ENCODE data around the gene IL31RA.

IL31RA gene

DNA sequence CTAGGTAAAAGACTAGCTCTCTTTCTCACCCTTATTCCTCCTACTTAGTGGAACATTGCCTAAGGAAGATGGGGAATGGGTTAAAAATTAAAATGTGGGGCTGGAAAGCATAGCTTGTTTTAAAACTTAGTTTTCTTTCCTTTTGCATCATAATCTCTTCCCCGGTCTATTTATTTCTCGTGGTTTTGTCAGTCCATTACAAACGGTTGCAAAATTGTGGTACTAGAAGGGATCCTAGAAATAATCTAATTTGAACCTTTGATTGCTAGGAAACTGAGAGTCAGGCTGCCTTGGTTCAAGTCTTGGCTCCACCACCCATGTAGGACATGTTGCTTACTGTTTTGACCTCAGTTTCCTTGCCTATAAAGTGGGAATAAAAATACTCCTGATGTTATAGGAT lies 1.3 kb downstream of the IL31RA start:
- H3K4me1 ChIP-seq (ENCODE audit: insufficient read depth, low read length) = no peaks in the 10 kb centered on the region
- no peaks in the 10 kb centered on the region for H3K36me3 ChIP-seq (ENCODE audit: insufficient read depth, low read length)
- no peaks in the 10 kb centered on the region for H3K9me3 ChIP-seq (ENCODE audit: control insufficient read depth, insufficient read depth, low read length)
- H3K9ac ChIP-seq (ENCODE audit: low read depth, low read length) = no peak overlapping the region

GRCh38 chr5:55853041-55853670 lies 2.0 kb downstream of the IL31RA start:
- H3K36me3 ChIP-seq (ENCODE audit: insufficient read depth, low read length) = no peaks in the 10 kb centered on the region
- H3K9ac ChIP-seq (ENCODE audit: low read depth, low read length) = no peak overlapping the region
- no peaks in the 10 kb centered on the region for H3K9me3 ChIP-seq (ENCODE audit: control insufficient read depth, insufficient read depth, low read length)
- no peaks in the 10 kb centered on the region for H3K4me1 ChIP-seq (ENCODE audit: insufficient read depth, low read length)

GRCh38 chr5:55853818-55854217 lies 2.7 kb downstream of the IL31RA start:
- H3K36me3 ChIP-seq (ENCODE audit: insufficient read depth, low read length) = no peaks in the 10 kb centered on the region
- no peak overlapping the region for H3K9ac ChIP-seq (ENCODE audit: low read depth, low read length)
- no peaks in the 10 kb centered on the region for H3K9me3 ChIP-seq (ENCODE audit: control insufficient read depth, insufficient read depth, low read length)
- H3K4me1 ChIP-seq (ENCODE audit: insufficient read depth, low read length) = no peaks in the 10 kb centered on the region

DNA sequence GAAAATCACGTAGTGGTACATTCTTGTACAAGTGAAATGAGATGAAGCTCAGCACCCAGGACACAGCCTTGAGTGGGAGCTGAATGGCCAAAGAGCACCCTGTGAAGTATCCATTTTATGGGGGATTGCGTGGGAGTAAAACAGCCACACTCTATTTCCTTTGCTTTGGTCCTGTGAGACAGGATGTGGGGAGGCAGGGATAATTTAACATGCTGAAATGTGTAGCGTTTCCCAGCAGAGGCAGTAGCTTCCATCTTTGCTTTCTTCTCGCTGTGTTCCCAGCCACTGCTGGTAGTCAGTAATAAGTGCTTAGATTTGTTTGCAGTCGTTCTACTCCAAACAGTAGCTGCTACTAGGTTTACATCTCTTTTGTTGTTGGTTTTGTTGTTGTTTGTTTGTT lies 4.4 kb downstream of the IL31RA start:
- Histone ChIP-seq H3K9me3 (ENCODE audit: control insufficient read depth, insufficient read depth, low read length) (no peaks in the 10 kb centered on the region), H3K9ac (ENCODE audit: low read depth, low read length) (no peak overlapping the region), H3K36me3 (ENCODE audit: insufficient read depth, low read length) (no peaks in the 10 kb centered on the region), H3K4me1 (ENCODE audit: insufficient read depth, low read length) (no peaks in the 10 kb centered on the region)

DNA sequence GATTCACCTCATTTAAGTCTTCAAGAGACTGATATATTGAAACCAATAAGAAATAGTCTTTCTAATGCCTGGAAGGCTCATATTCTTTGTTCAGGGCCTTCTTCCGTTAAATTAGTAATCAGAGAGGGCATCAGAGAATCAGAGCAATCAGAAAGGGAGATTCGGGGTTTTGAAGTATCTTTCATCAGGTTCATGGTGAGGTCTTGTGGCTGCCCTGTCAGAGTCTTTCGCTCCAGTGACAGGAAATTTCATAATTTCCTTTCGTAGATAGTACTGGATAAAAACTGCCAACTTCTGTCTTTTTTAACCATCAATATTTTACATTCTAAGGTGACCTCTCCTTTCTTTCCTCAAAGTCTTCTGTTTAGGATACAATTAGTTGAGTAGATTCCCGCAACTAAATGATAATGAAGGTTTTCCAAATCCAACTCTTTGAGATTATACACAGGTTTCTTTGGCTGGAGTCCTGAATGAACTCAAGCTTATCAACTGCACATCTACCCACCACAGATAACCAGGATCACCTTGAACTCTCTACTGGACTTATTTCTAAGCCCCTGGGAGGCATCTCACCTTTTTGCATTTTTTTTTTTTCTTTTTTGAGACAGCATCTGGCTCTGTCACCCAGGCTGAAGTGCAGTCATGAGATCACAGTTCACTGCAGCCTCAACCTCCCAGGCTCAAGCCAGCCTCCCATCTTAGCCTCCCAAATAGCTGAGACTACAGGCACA lies 5.5 kb downstream of the IL31RA start:
- Histone ChIP-seq H3K36me3 (ENCODE audit: insufficient read depth, low read length) (no peaks in the 10 kb centered on the region), H3K9me3 (ENCODE audit: control insufficient read depth, insufficient read depth, low read length) (no peaks in the 10 kb centered on the region), H3K9ac (ENCODE audit: low read depth, low read length) (no peak overlapping the region), H3K4me1 (ENCODE audit: insufficient read depth, low read length) (no peaks in the 10 kb centered on the region)

DNA sequence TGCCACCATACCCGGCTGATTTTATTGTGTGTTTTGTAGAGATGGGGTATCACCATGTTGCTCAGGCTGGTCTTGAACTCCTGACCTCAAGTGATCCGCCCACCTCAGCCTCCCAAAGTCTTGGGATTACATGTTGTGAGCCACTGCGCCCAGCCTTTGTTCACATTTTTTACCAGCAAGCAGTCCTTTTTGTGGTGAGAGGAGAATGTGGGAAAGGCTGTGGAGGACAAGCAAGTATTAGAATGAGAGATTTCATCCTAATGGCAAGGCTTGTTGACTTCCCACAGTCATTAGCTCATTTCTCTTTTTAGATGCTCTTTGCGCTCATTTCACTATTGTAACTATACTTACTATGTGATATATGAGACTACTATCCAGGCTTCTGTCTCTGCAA lies 6.1 kb downstream of the IL31RA start:
- no peaks in the 10 kb centered on the region for H3K36me3 ChIP-seq (ENCODE audit: insufficient read depth, low read length)
- H3K9ac ChIP-seq (ENCODE audit: low read depth, low read length) = no peak overlapping the region
- H3K4me1 ChIP-seq (ENCODE audit: insufficient read depth, low read length) = no peaks in the 10 kb centered on the region
- H3K9me3 ChIP-seq (ENCODE audit: control insufficient read depth, insufficient read depth, low read length) = no peaks in the 10 kb centered on the region

DNA sequence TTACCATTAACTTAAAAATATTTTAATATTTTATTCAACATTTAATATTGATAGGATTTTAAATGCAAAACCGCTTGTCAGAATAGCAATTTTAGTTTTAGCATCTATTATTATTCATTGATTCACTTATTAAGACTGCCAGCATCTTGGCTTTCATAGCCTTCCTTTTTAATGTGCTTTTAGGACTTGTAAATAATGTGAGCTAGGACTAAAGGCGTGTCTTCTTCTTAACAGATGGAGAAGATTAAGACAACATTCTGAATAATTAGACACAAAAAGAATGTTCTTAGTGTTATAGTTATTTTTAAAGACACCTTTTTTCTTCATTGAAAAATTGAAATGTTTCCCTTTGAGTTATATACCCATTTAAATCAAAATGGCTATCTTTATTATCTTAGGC lies 6.9 kb downstream of the IL31RA start:
- no peaks in the 10 kb centered on the region for H3K36me3 ChIP-seq (ENCODE audit: insufficient read depth, low read length)
- H3K9me3 ChIP-seq (ENCODE audit: control insufficient read depth, insufficient read depth, low read length) = no peaks in the 10 kb centered on the region
- no peaks in the 10 kb centered on the region for H3K4me1 ChIP-seq (ENCODE audit: insufficient read depth, low read length)
- H3K9ac ChIP-seq (ENCODE audit: low read depth, low read length) = no peak overlapping the region

DNA sequence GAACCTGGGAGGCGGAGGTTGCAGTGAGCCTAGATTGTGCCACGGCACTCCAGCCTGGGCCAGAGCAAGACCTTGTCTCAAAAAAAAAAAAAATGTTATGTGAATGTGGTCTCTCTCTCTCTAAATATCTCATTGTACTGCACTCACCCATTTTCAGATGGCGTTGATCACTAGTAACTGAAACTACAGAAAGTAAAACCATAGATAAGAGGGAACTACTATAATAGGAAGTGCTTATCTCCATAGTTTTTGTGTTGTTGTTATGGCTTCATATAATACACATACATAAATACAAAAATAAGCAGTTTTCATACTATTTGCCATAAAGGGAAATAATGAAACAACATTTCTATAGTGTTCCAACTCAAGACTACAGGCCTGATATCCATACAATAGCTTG lies 9.1 kb downstream of the IL31RA start:
- Histone ChIP-seq H3K4me1 (ENCODE audit: insufficient read depth, low read length) (no peaks in the 10 kb centered on the region), H3K36me3 (ENCODE audit: insufficient read depth, low read length) (no peaks in the 10 kb centered on the region), H3K9me3 (ENCODE audit: control insufficient read depth, insufficient read depth, low read length) (no peaks in the 10 kb centered on the region), H3K9ac (ENCODE audit: low read depth, low read length) (no peak overlapping the region)

DNA sequence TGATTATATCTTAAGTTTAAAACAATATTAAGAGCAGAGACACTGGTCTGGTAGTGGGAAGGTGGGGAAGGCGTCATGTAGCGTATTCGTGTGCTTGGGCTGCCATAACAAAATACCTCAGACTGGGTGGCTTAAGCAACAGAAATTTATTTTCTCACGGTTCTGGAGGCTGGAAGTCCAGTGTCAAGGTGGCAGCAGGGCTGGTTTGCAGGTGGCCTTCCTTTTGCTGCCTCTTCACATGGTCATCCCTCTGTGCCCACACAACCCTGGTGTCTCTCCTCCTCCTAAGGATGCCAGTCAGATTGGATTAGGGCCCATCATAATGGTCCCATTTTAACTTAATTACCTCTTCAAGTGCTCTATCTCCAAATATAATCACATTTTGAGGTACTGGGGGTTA lies 9.6 kb downstream of the IL31RA start:
- Histone ChIP-seq H3K9ac (ENCODE audit: low read depth, low read length) (no peak overlapping the region), H3K36me3 (ENCODE audit: insufficient read depth, low read length) (no peaks in the 10 kb centered on the region)

DNA sequence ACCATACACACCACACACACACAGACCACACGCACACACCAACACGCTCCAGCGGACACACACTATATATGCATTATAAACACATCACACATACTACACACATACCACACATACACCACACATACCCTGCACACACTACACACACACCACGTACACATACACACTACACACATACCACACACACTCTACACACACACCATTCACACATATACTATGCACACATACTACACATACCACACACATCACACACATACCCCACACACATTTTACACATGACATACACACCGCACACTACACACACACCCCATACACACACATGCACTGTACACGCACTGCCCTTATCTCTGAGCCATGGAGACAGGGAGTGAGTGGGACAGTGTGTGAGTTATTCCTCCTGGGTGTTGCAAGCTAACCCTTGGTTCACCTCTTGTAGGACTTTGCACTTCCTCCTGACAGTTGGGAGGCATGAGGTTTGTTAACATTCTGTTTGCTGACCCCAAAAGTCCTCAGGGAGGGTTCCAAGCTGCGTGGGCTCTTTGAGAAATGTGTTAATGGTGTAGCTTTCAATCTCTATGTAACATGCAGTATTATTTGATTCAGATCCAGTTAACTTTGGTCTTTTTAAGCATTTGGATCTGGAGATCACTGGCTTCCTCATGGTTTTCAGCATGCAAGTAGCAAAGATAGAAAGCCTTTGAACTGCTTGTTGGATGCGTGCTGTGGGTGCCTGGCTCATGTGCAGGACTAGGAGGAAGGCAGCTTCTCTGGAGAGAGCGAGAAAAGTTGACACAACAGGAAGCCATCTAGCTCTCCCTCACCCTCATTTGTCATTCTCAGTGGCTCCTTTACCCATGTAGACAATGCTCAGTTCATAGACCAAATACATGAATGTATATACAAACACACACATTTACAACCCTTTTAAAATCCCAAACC lies 13.7 kb downstream of the IL31RA start:
- no peaks in the 10 kb centered on the region for H3K9me3 ChIP-seq (ENCODE audit: control insufficient read depth, insufficient read depth, low read length)
- no peak overlapping the region for H3K9ac ChIP-seq (ENCODE audit: low read depth, low read length)
- no peaks in the 10 kb centered on the region for H3K4me1 ChIP-seq (ENCODE audit: insufficient read depth, low read length)
- H3K36me3 ChIP-seq (ENCODE audit: insufficient read depth, low read length) = no peaks in the 10 kb centered on the region

More for the DNA sequence above, 9.6 kb downstream of the IL31RA start:
- Histone ChIP-seq H3K4me1 (ENCODE audit: insufficient read depth, low read length) (no peaks in the 10 kb centered on the region), H3K9me3 (ENCODE audit: control insufficient read depth, insufficient read depth, low read length) (no peaks in the 10 kb centered on the region)

GRCh38 chr5:55865831-55866230 lies 14.7 kb downstream of the IL31RA start:
- Histone ChIP-seq H3K9me3 (ENCODE audit: control insufficient read depth, insufficient read depth, low read length) (no peaks in the 10 kb centered on the region), H3K4me1 (ENCODE audit: insufficient read depth, low read length) (no peaks in the 10 kb centered on the region), H3K36me3 (ENCODE audit: insufficient read depth, low read length) (no peaks in the 10 kb centered on the region), H3K9ac (ENCODE audit: low read depth, low read length) (no peak overlapping the region)

- Histone ChIP-seq H3K36me3 (ENCODE audit: insufficient read depth, low read length) (no peaks in the 10 kb centered on the region), H3K9me3 (ENCODE audit: control insufficient read depth, insufficient read depth, low read length) (no peaks in the 10 kb centered on the region), H3K9ac (ENCODE audit: low read depth, low read length) (no peak overlapping the region), H3K4me1 (ENCODE audit: insufficient read depth, low read length) (no peaks in the 10 kb centered on the region)
Observed at GRCh38 chr5:55866485-55866884, 15.3 kb downstream of the IL31RA start.

DNA sequence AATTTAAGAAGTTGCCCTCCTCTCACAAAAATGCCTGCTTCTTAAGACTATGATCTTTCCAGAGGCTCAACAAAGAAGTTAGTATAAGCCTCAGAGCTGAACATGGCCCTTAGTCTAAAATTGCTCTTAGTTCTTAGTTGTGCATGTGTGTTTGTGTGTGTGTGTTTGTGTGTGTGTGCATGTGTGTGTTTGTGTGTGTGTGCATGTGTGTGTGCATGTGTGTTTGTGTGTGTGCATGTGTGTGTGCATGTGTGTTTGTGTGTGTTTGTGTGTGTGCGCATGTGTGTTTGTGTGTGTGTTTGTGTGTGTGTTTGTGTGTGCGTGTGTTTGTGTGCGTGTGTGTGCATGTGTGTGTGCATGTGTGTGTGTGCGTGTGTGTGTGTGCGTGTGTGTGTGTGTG lies 15.8 kb downstream of the IL31RA start:
- H3K9ac ChIP-seq (ENCODE audit: low read depth, low read length) = no peak overlapping the region
- no peaks in the 10 kb centered on the region for H3K36me3 ChIP-seq (ENCODE audit: insufficient read depth, low read length)
- no peaks in the 10 kb centered on the region for H3K4me1 ChIP-seq (ENCODE audit: insufficient read depth, low read length)
- H3K9me3 ChIP-seq (ENCODE audit: control insufficient read depth, insufficient read depth, low read length) = no peaks in the 10 kb centered on the region

- no peaks in the 10 kb centered on the region for H3K9me3 ChIP-seq (ENCODE audit: control insufficient read depth, insufficient read depth, low read length)
- H3K4me1 ChIP-seq (ENCODE audit: insufficient read depth, low read length) = no peaks in the 10 kb centered on the region
- H3K9ac ChIP-seq (ENCODE audit: low read depth, low read length) = no peak overlapping the region
- H3K36me3 ChIP-seq (ENCODE audit: insufficient read depth, low read length) = no peaks in the 10 kb centered on the region
Observed at GRCh38 chr5:55868846-55869245, 17.7 kb downstream of the IL31RA start.
